ENCODE measurements around the gene MTCL1. TPM values are rescaled to one million over a fixed set of nuclear protein-coding genes. Genes with fewer than 3 reads are reported as not detected.

Gene MTCL1
- total and polyA plus RNA-seq, 9 of the 15 experiments (the other 6 are each of a cell fraction or from before 2014, with no cell fraction given): 0.21 to 7.4 (median 3.7) TPM

- in situ Hi-C loops (cut with MboI): no loop called here
Measured at GRCh38 chr18:8783994-8784530, 78.7 kb downstream of the MTCL1 start.

More at GRCh38 chr18:8783994-8784530, 78.7 kb downstream of the MTCL1 start:
- no peak overlapping the region for H3K27ac ChIP-seq (ENCODE audit: extremely low read depth, low read depth, low read length)
- no peak for FAIRE-seq
- intact Hi-C loops (cut with micrococcal nuclease): no loop called here
- peaks cover 7 to 44% of the 10 kb centered on the region in 2 experiments for H3K27me3 ChIP-seq (ENCODE audit: control insufficient read depth in 2 of 2, insufficient read depth in 2 of 2, low read length in 2 of 2)
- no peaks in the 10 kb centered on the region for H3K9me3 ChIP-seq (replicated peaks; ENCODE audit: control insufficient read depth, insufficient read depth, low read depth, low read length)
- CTCF ChIA-PET (ENCODE audit: low intra/inter-chr PET ratio): no interaction called here
- peaks cover 4% of the 10 kb centered on the region for H3K9me1 ChIP-seq (ENCODE audit: control insufficient read depth, insufficient read depth, low read length)
- H3K79me2 ChIP-seq (ENCODE audit: control insufficient read depth, insufficient read depth, low read length): no peaks in the 10 kb centered on the region
- no peak overlapping the region for H3K4me3 ChIP-seq
- DNase-seq (ENCODE audit: extremely low read depth in 1 of 4, low spot score in 3 of 4): no peak
- H3K36me3 ChIP-seq (ENCODE audit: control insufficient read depth, insufficient read depth, low read length): no peaks in the 10 kb centered on the region
- H3K9ac ChIP-seq (ENCODE audit: insufficient read depth in 1 of 2, low read depth in 2 of 2, low read length in 2 of 2): peak overlapping the region in 1 of 2 experiments; percentile 15; a peak in 1 of 4 replicates
- POLR2A ChIA-PET: interaction anchor here (0.6 to 1.2 kb wide), 5 partner anchors 9 to 344 kb away, joined by 3 to 7 read pairs (median 5); no protein-coding TSS in a partner anchor
- ATAC-seq: no peak
- no peaks in the 10 kb centered on the region for H4K20me1 ChIP-seq (replicated peaks; ENCODE audit: control insufficient read depth, insufficient read depth, low read length)
- BruUV-seq (replicated peaks): no TSS peak
- H3K4me1 ChIP-seq (replicated peaks in 1 of 2; ENCODE audit: control insufficient read depth in 2 of 2, insufficient read depth in 2 of 2, low read length in 2 of 2): peaks cover 0 to 19% of the 10 kb centered on the region in 2 experiments; a peak in 1 of 5 replicates
- WGBS (ENCODE audit: insufficient coverage, low coverage, missing lambda C conversion rate): 52% methylated on average over 35 of the region's 35 CpGs
- H2AFZ ChIP-seq (ENCODE audit: low read depth, low read length): no peak overlapping the region
- H3K4me2 ChIP-seq (ENCODE audit: insufficient read depth, low read length): no peak overlapping the region
- TF ChIP-seq ZBTB11 (CRISPR knock-in tag; IDR thresholded peaks at IDR 0.05): no peak
- no peak for TF ChIP-seq ZBTB43 (CRISPR knock-in tag; IDR thresholded peaks at IDR 0.05)
- TF ChIP-seq CBFA2T2 (conservative IDR thresholded peaks at IDR 0.05): no peak
- TF ChIP-seq MYBL2 (IDR thresholded peaks at IDR 0.05; ENCODE audit: low read depth): no peak
- TF ChIP-seq MYBL2 (CRISPR knock-in tag; IDR thresholded peaks at IDR 0.05; ENCODE audit: borderline replicate concordance): no peak
- no peak for TF ChIP-seq ETV1 (tag; conservative IDR thresholded peaks at IDR 0.05; ENCODE audit: low read depth)
- no peak for TF ChIP-seq MAZ (CRISPR knock-in tag; conservative IDR thresholded peaks at IDR 0.05 in 1 of 2, IDR thresholded peaks at IDR 0.05 in 1 of 2)

Data from K562 (cell line).